DMS153 (cell line): ENCODE results near the gene TAF11L9.
"Not testable (repeated sequence)": the region's sequence is repeated elsewhere in the genome, so short reads cannot be mapped to it uniquely, and the experiment has no call there.

ENCODE experiments used
- DNase-seq: peaks from one replicate; lab custom pipeline; 2025; lab: John Stamatoyannopoulos, UW

The TAF11L9 gene

GRCh38 chr5:17594255-17594654, at the start of gene TAF11L9:
Gene TAF11L9 (minus strand): TSS chr5:17594394.
- not testable (repeated sequence) for DNase-seq

GRCh38 chr5:17634160-17634559, 40.0 kb upstream of the TAF11L9 start, which contains the start of gene TAF11L14:
Gene TAF11L14 (plus strand): TSS chr5:17634460.
- no peak for DNase-seq

GRCh38 chr5:17631788-17632187, 37.6 kb upstream of the TAF11L9 start, which contains the start of gene TAF11L13:
Gene TAF11L13 (plus strand): TSS chr5:17632088.
- DNase-seq: not testable (repeated sequence)

GRCh38 chr5:17625686-17626085, 31.5 kb upstream of the TAF11L9 start:
- DNase-seq: no peak

- no peak for DNase-seq
Measured at GRCh38 chr5:17620627-17621026, 26.4 kb upstream of the TAF11L9 start.

GRCh38 chr5:17619354-17619753, 25.2 kb upstream of the TAF11L9 start:
- DNase-seq: no peak

- DNase-seq: no peak
Measured at GRCh38 chr5:17614872-17615605, 20.8 kb upstream of the TAF11L9 start.

- not testable (repeated sequence) for DNase-seq
Measured at GRCh38 chr5:17610092-17610491, 15.9 kb upstream of the TAF11L9 start, which contains the start of gene TAF11L12. Gene TAF11L12 (plus strand): TSS chr5:17610392.

GRCh38 chr5:17607461-17607860, 13.3 kb upstream of the TAF11L9 start:
- DNase-seq: not testable (repeated sequence)

GRCh38 chr5:17604951-17605350, 10.8 kb upstream of the TAF11L9 start:
- no peak for DNase-seq

GRCh38 chr5:17603880-17604279, 9.7 kb upstream of the TAF11L9 start, which contains the start of gene TAF11L11:
Gene TAF11L11 (plus strand): TSS chr5:17604183.
- DNase-seq: not testable (repeated sequence)

GRCh38 chr5:17597728-17598127, 3.5 kb upstream of the TAF11L9 start, which contains the start of gene TAF11L10:
Gene TAF11L10 (minus strand): TSS chr5:17597828.
- not testable (repeated sequence) for DNase-seq

- not testable (repeated sequence) for DNase-seq
Measured at GRCh38 chr5:17590860-17591259, 3.3 kb downstream of the TAF11L9 start, which contains the start of gene TAF11L8. Gene TAF11L8 (minus strand): TSS chr5:17590960.

- not testable (repeated sequence) for DNase-seq
Measured at GRCh38 chr5:17585658-17586057, 8.5 kb downstream of the TAF11L9 start, which contains the start of gene TAF11L7. Gene TAF11L7 (minus strand): TSS chr5:17585758.
